ENCODE data around the gene KREMEN1. TPM values are rescaled to one million over a fixed set of nuclear protein-coding genes. Genes with fewer than 3 reads are reported as not detected.

Gene KREMEN1
- total and polyA plus RNA-seq, 12 donors, result 4.3 to 58.7 (median 27.8) TPM

- DNase-seq, result no peak
- no peak overlapping the region for H3K4me3 ChIP-seq
- H3K27ac ChIP-seq, result no peak overlapping the region
- WGBS, 4 donors, result 88 to 96% (median 94%) methylated on average over 4 of the region's 4 CpGs
- H3K36me3 ChIP-seq (replicated peaks in 1 of 2), result no peaks in the 10 kb centered on the region
- no peaks in the 10 kb centered on the region for H3K27me3 ChIP-seq
- H3K4me1 ChIP-seq (replicated peaks in 1 of 2), result peaks cover 30 to 43% of the 10 kb centered on the region in 2 donors
- intact Hi-C loops (cut with DNase I), result loop anchor here in 1 of 2 donors (10.0 kb wide), 1 partner anchor 144 kb away; the partner anchor contains the start of gene ZNRF3
- TF ChIP-seq POLR2A (IDR thresholded peaks at IDR 0.05) (no peak), CTCF (IDR thresholded peaks at IDR 0.05) (no peak)
- H3K9me3 ChIP-seq (replicated peaks in 1 of 3), result no peaks in the 10 kb centered on the region
Measured at GRCh38 chr22:29028468-29028867, 44.4 kb upstream of the KREMEN1 start.

GRCh38 chr22:29029202-29030000, 43.4 kb upstream of the KREMEN1 start:
- intact Hi-C loops (cut with DNase I), result loop anchor here in 1 of 2 donors (10.0 kb wide), 1 partner anchor 145 kb away; the partner anchor contains the start of gene ZNRF3
- peak overlapping the region in 1 of 4 donors; percentile 59 for H3K4me3 ChIP-seq
- DNase-seq, result no peak
- peaks cover 30 to 33% of the 10 kb centered on the region in 2 donors for H3K4me1 ChIP-seq (replicated peaks in 1 of 2)
- TF ChIP-seq CTCF (IDR thresholded peaks at IDR 0.05), result no peak
- TF ChIP-seq POLR2A (IDR thresholded peaks at IDR 0.05), result no peak
- H3K36me3 ChIP-seq (replicated peaks in 1 of 2), result no peaks in the 10 kb centered on the region
- H3K27ac ChIP-seq, result peak overlapping the region in 3 of 5 donors; percentile 95 to 99 (median 99)
- 91 to 96% (median 92%) methylated on average over 9 of the region's 9 CpGs for WGBS, 4 donors
- H3K9me3 ChIP-seq (replicated peaks in 1 of 3), result no peaks in the 10 kb centered on the region
- no peaks in the 10 kb centered on the region for H3K27me3 ChIP-seq

GRCh38 chr22:29030016-29030617, 42.7 kb upstream of the KREMEN1 start:
- WGBS, 4 donors, result 19 to 27% (median 22%) methylated on average over 19 to 20 of the region's 20 CpGs
- H3K4me1 ChIP-seq (replicated peaks in 1 of 2), result peaks cover 30 to 33% of the 10 kb centered on the region in 2 donors

More at GRCh38 chr22:29030016-29030617, 42.7 kb upstream of the KREMEN1 start:
- DNase-seq, result peak in 2 of 7 donors; percentile 28 to 32
- H3K9me3 ChIP-seq (replicated peaks in 1 of 3), result no peaks in the 10 kb centered on the region
- no peaks in the 10 kb centered on the region for H3K36me3 ChIP-seq (replicated peaks in 1 of 2)
- peak overlapping the region; percentile 85 to 99 (median 95) for H3K27ac ChIP-seq
- H3K27me3 ChIP-seq, result no peaks in the 10 kb centered on the region
- intact Hi-C loops (cut with DNase I), result loop anchor here in 1 of 2 donors (10.0 kb wide), 1 partner anchor 115 kb away; no protein-coding TSS in a partner anchor
- peak overlapping the region in 2 of 4 donors; percentile 34 to 59 for H3K4me3 ChIP-seq
- no peak for TF ChIP-seq POLR2A (IDR thresholded peaks at IDR 0.05)
- TF ChIP-seq CTCF (IDR thresholded peaks at IDR 0.05), result peak in 1 of 6 experiments; percentile 11
